PC-3 (cell line): Measurements from ENCODE around the gene LRRN4CL. TPM values are rescaled to one million over a fixed set of nuclear protein-coding genes. Genes with fewer than 3 reads are reported as not detected.
"Not testable (repeated sequence)": the region's sequence is repeated elsewhere in the genome, so short reads cannot be mapped to it uniquely, and the experiment has no call there.

Source experiments
- ATAC-seq: fragments of 200-7000 bp; cut with Tn5 transposase; 2 replicates; pipeline ENCODE4 v1.9.1; 2020; ENCODE audit warnings: mild to moderate bottlenecking, moderate library complexity
- BruUV-seq: library from RNA; stranded (reverse); fragments of 400-500 nt; replicated peaks from 2 replicates; lab custom pipeline; 2021; lab: Mats Ljungman, UMichigan
- CTCF ChIA-PET: fragments of 300-600 bp; sonication (Branson Sonifier 250); formaldehyde crosslinking; loops from one replicate; lab custom pipeline; 2022; ENCODE audit warnings: antibody characterized with exemption; lab: Charles Lee
- POLR2A ChIA-PET: fragments of 300-600 bp; sonication (Branson Sonifier 250); formaldehyde crosslinking; loops from one replicate; lab custom pipeline; 2022; ENCODE audit warnings: antibody characterized with exemption; ENCODE audit not compliant: unreplicated experiment; lab: Charles Lee
- DNase-seq: peaks from one replicate; pipeline ENCODE4 v3.0.0-alpha.2; 2015
- H2AFZ ChIP-seq: fragments of 300-600 bp; sonication (generic); 2 replicates; pipeline ENCODE4 v1.6.0; 2016; ENCODE audit warnings: antibody characterized with exemption, low read length
- H3F3A ChIP-seq: fragments of 300-600 bp; sonication (generic); one replicate; pipeline ENCODE4 v1.6.0; 2017; ENCODE audit warnings: antibody characterized with exemption, low read length, control low read depth, mild to moderate bottlenecking; ENCODE audit not compliant: unreplicated experiment
- H3K27ac ChIP-seq: fragments of 300-600 bp; sonication (generic); 2 replicates; pipeline ENCODE4 v1.5.1; 2016; ENCODE audit warnings: mild to moderate bottlenecking, low read length
- H3K27me3 ChIP-seq: fragments of 300-600 bp; sonication (generic); 2 replicates; pipeline ENCODE4 v1.6.1; 2016; ENCODE audit warnings: low read length, mixed read lengths
- H3K36me3 ChIP-seq: fragments of 300-600 bp; sonication (generic); 2 replicates; pipeline ENCODE4 v1.6.1; 2016; ENCODE audit warnings: low read depth, mixed run types, low read length, mixed read lengths
- H3K4me1 ChIP-seq: fragments of 300-600 bp; sonication (generic); 2 replicates; pipeline ENCODE4 v1.5.1; 2016; ENCODE audit warnings: low read length; ENCODE audit not compliant: insufficient read depth
- H3K4me2 ChIP-seq: fragments of 300-600 bp; sonication (generic); 2 replicates; pipeline ENCODE4 v1.6.0; 2016; ENCODE audit warnings: low read length
- H3K4me3 ChIP-seq: fragments of 300-600 bp; sonication (generic); 2 replicates; pipeline ENCODE4 v1.5.1; 2016; ENCODE audit warnings: mild to moderate bottlenecking, low read length, mixed read lengths
- H3K79me2 ChIP-seq: fragments of 300-600 bp; sonication (generic); 2 replicates; pipeline ENCODE4 v1.6.1; 2017; ENCODE audit warnings: low read length, mixed read lengths
- H3K9ac ChIP-seq: fragments of 300-600 bp; sonication (generic); 2 replicates; pipeline ENCODE4 v1.6.0; 2016; ENCODE audit warnings: mild to moderate bottlenecking, low read length
- H3K9me2 ChIP-seq: fragments of 300-600 bp; sonication (generic); replicated peaks from 2 replicates; pipeline ENCODE4 v1.6.1; 2016; ENCODE audit warnings: mixed run types, low read length, mixed read lengths
- H3K9me3 ChIP-seq: fragments of 300-600 bp; sonication (generic); 2 replicates; pipeline ENCODE4 v1.6.1; 2016; ENCODE audit warnings: low read length, mixed read lengths
- H4K20me1 ChIP-seq: fragments of 300-600 bp; sonication (generic); 2 replicates; pipeline ENCODE4 v1.6.1; 2016; ENCODE audit warnings: low read length, mixed read lengths
- CTCF ChIP-seq: fragments of 300-600 bp; sonication (generic); conservative IDR thresholded peaks from 2 replicates; pipeline ENCODE4 v1.5.1; 2017; ENCODE audit warnings: antibody characterized with exemption, low read depth, mild to moderate bottlenecking, low read length
- EZH2 ChIP-seq: fragments of 300-600 bp; sonication (generic); IDR thresholded peaks from one replicate; pipeline ENCODE4 v1.6.1; 2017; ENCODE audit warnings: antibody characterized with exemption, mild to moderate bottlenecking, low read length; ENCODE audit not compliant: unreplicated experiment
- EZH2phosphoT487 ChIP-seq: fragments of 300-600 bp; sonication (generic); IDR thresholded peaks from 2 replicates; pipeline ENCODE4 v1.6.1; 2018; ENCODE audit warnings: mild to moderate bottlenecking, antibody characterized with exemption, low read length, borderline replicate concordance
- intact Hi-C: fragments of 100-400 bp; cut with micrococcal nuclease; formaldehyde crosslinking; loops from 2 replicates; pipeline ENCODE4 v1.9.0; 2023
- total RNA-seq: library from RNA; depleted of rRNA; stranded (reverse); fragments of >200 nt; gene quantifications from 2 replicates; pipeline ENCODE4 v1.2.3, GENCODE V29; 2014

The LRRN4CL gene
- total RNA-seq, 1 experiment from 2014 or later: 0.51 TPM

GRCh38 chr11:62732830-62733229 lies 43.5 kb upstream of the LRRN4CL start:
- H3K9me3 ChIP-seq: no peaks in the 10 kb centered on the region
- no peak for ATAC-seq
- no peak overlapping the region for H3K9ac ChIP-seq
- no peak overlapping the region for H3K4me3 ChIP-seq
- H3K79me2 ChIP-seq: peaks cover 47% of the 10 kb centered on the region
- ChIA-PET POLR2A (no interaction called here), CTCF (no interaction called here)
- DNase-seq: peak; percentile 36
- intact Hi-C loops: loop anchor here (1.0 kb wide), 1 partner anchor 129 kb away; no protein-coding TSS in a partner anchor
- TF ChIP-seq EZH2phosphoT487 (no peak), CTCF (peak; percentile 60), EZH2 (no peak)
- H3F3A ChIP-seq: no peaks in the 10 kb centered on the region
- H3K27me3 ChIP-seq: no peaks in the 10 kb centered on the region
- no peak overlapping the region for H2AFZ ChIP-seq
- no peaks in the 10 kb centered on the region for H4K20me1 ChIP-seq
- no peaks in the 10 kb centered on the region; the same call in 1 of the 2 replicates for H3K4me1 ChIP-seq
- H3K27ac ChIP-seq: no peak overlapping the region
- no TSS peak for BruUV-seq
- H3K36me3 ChIP-seq: peaks cover 19% of the 10 kb centered on the region
- H3K9me2 ChIP-seq: no peaks in the 10 kb centered on the region
- H3K4me2 ChIP-seq: no peak overlapping the region

DNA sequence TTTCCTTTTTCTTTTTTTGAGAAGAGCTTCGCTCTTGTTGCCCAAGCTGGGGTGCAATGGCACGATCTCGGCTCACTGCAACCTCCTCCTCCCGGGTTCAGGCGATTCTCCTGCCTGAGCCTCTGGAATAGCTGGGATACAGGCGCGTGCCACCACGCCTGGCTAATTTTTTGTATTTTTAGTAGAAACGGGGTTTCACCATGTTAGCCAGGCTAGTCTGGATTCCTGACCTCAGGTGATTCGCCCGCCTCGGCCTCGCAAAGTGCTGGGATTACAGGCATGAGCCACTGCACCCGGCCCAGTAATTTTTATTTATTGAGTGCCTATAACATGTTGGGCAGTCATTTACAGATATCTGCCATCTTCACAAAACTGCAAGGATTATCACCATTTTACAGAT lies 40.7 kb upstream of the LRRN4CL start:
- H3K27ac ChIP-seq, H3K9me2 ChIP-seq, H3K4me1 ChIP-seq, intact Hi-C loops, H3F3A ChIP-seq, DNase-seq, H3K27me3 ChIP-seq, H3K9me3 ChIP-seq, H3K36me3 ChIP-seq, BruUV-seq, ATAC-seq: not testable (repeated sequence)
- Histone ChIP-seq H3K79me2 (peaks cover 62% of the 10 kb centered on the region), H4K20me1 (peaks cover 16% of the 10 kb centered on the region), H3K9ac (peak overlapping the region; percentile 85), H2AFZ (peak overlapping the region; percentile 12; the same call in 1 of the 2 replicates), H3K4me2 (peak overlapping the region; percentile 76), H3K4me3 (peak overlapping the region; percentile 91)
- CTCF ChIA-PET: interaction anchor here (0.6 kb wide), 1 partner anchor 47 kb away, joined by 4 read pairs; no protein-coding TSS in a partner anchor
- POLR2A ChIA-PET: interaction anchor here (1.1 to 1.4 kb wide), 2 partner anchors 23 to 111 kb away, joined by 3 to 21 read pairs; no protein-coding TSS in a partner anchor

DNA sequence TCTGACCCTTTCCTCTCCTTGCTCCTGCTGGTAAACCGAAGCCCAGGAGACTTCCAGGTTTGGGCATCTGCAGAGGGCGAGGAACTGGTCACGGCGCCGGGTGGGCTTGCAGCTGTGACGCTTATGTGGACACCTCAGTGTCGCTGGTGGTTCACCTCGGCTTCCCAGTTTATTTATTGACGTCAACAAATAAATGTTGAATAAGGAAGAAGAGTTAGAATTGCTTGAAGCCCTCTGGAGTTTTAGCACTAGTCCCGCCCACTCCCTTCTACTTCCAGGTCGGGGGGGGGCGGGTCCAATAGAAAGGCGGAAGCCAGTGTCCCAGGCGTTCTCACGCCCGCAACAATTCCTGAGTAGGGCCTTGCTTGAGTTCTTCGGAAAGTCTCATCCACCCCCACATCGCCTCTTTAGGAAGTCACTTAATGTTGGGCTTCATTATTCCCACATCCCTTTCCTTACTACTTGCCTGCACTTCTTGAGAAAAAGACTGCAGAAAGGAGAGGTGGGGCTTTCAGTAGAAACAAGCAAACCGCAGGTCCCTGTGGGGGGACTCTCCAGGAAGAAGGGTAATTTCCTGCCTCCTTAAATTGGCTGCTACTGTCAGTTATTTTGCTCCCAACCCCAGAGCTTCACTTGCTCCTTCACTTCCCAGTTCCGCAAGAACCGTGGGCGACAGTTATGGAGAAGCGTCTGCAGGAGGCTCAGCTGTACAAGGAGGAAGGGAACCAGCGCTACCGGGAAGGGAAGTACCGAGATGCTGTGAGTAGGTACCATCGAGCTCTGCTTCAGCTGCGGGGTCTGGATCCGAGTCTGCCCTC lies 39.0 kb upstream of the LRRN4CL start, which contains the start of gene TTC9C:
Gene TTC9C (plus strand): TSS at position 316 of the 818 bp plus-strand sequence. CDS start 363 bp downstream, at position 679.
- Histone ChIP-seq H3K4me2 (peak within 1 kb of the TSS; percentile 88), H4K20me1 (peaks cover 33% of the 10 kb centered on the region), H3K4me1 (peaks cover 9% of the 10 kb centered on the region), H2AFZ (peak within 1 kb of the TSS; percentile 97), H3K36me3 (peaks cover 19% of the 10 kb centered on the region), H3K9me3 (no peaks in the 10 kb centered on the region), H3K27ac (peak within 1 kb of the TSS; percentile 90), H3K9ac (peak within 1 kb of the TSS; percentile 85), H3K79me2 (peaks cover 79% of the 10 kb centered on the region), H3K4me3 (peak within 1 kb of the TSS; percentile 91), H3K27me3 (no peaks in the 10 kb centered on the region), H3K9me2 (no peaks in the 10 kb centered on the region), H3F3A (no peaks in the 10 kb centered on the region)
- TSS peak; percentile 86 for BruUV-seq
- TF ChIP-seq EZH2 (no peak), EZH2phosphoT487 (no peak), CTCF (no peak)
- ChIA-PET CTCF (interaction anchor here (0.6 kb wide), 1 partner anchor 39 kb away, joined by 4 read pairs; no protein-coding TSS in a partner anchor), POLR2A (interaction anchor here (1.4 to 2.8 kb wide), 2 partner anchors 26 to 57 kb away, joined by 7 to 19 read pairs; partner anchors contain the start of genes LBHD1, UQCC3 and ZBTB3)
- intact Hi-C loops: loop anchor here (1.0 to 10.0 kb wide), 6 partner anchors 22 to 1456 kb away; partner anchors contain the start of genes BSCL2, GNG3, SLC3A2 and STIP1
- DNase-seq (peak; percentile 87), ATAC-seq (peak; percentile 57)
